MCF 10A (cell line): ENCODE measurements around the gene BANF2. TPM values are rescaled to one million over a fixed set of nuclear protein-coding genes. Genes with fewer than 3 reads are reported as not detected.

ENCODE experiments used
- BruUV-seq: library from RNA; stranded (reverse); fragments of 400-500 nt; replicated peaks from 2 replicates; lab custom pipeline; 2021; lab: Mats Ljungman, UMichigan
- CTCF ChIA-PET: fragments of 300-600 bp; sonication (Branson Sonifier 250); formaldehyde crosslinking; extraction: SDS; loops from one replicate; lab custom pipeline; 2021; ENCODE audit warnings: antibody characterized with exemption, inconsistent platforms; lab: Yijun Ruan, JAX
- POLR2A ChIA-PET: fragments of 300-600, 350-650 bp; sonication (Branson Sonifier 250); formaldehyde crosslinking; extraction: SDS; loops from one replicate; lab custom pipeline; 2020; ENCODE audit warnings: antibody characterized with exemption, inconsistent platforms; lab: Yijun Ruan, JAX
- DNase-seq: peaks from one replicate; pipeline ENCODE4 v3.0.0-alpha.2; 2018; ENCODE audit not compliant: unreplicated experiment
- H3K27ac Mint-ChIP-seq: one replicate; pipeline ENCODE4 v1.8.0; 2022; ENCODE audit warnings: mild to moderate bottlenecking, low read depth, mixed read lengths; ENCODE audit not compliant: unreplicated experiment
- H3K27me3 Mint-ChIP-seq: one replicate; pipeline ENCODE4 v1.8.0; 2022; ENCODE audit warnings: mixed read lengths; ENCODE audit not compliant: insufficient read depth, unreplicated experiment
- H3K36me3 Mint-ChIP-seq: one replicate; pipeline ENCODE4 v1.8.0; 2022; ENCODE audit warnings: mild to moderate bottlenecking, moderate library complexity, mixed read lengths; ENCODE audit not compliant: insufficient read depth, unreplicated experiment
- H3K4me1 Mint-ChIP-seq: one replicate; pipeline ENCODE4 v1.8.0; 2022; ENCODE audit warnings: mixed read lengths; ENCODE audit not compliant: insufficient read depth, unreplicated experiment
- H3K4me3 Mint-ChIP-seq: one replicate; pipeline ENCODE4 v1.8.0; 2022; ENCODE audit warnings: mild to moderate bottlenecking, moderate library complexity, mixed read lengths; ENCODE audit not compliant: unreplicated experiment
- H3K9me3 Mint-ChIP-seq: one replicate; pipeline ENCODE4 v1.8.0; 2022; ENCODE audit warnings: mixed read lengths; ENCODE audit not compliant: unreplicated experiment
- CTCF ChIP-seq: fragments of 200-600 bp; IDR thresholded peaks from one replicate; pipeline ENCODE4 v1.8.0; 2022; ENCODE audit warnings: antibody characterized with exemption, mild to moderate bottlenecking; ENCODE audit not compliant: unreplicated experiment
- intact Hi-C: fragments of 100-400 bp; cut with micrococcal nuclease; formaldehyde crosslinking; loops from 2 replicates; pipeline ENCODE4 v1.14.1; 2022
- total RNA-seq: library from RNA; stranded (reverse); gene quantifications from 2 replicates; pipeline ENCODE4 v1.2.3, GENCODE V29; 2022

The BANF2 gene
- total RNA-seq, 1 experiment from 2014 or later, result not detected

GRCh38 chr20:17782768-17783167, 83.0 kb downstream of the BANF2 start:
- no peak for TF ChIP-seq CTCF
- H3K4me3 Mint-ChIP-seq, result no peak overlapping the region
- H3K27me3 Mint-ChIP-seq, result no peaks in the 10 kb centered on the region
- no peak for DNase-seq
- intact Hi-C loops, result no loop called here
- BruUV-seq, result no TSS peak
- no peaks in the 10 kb centered on the region for H3K4me1 Mint-ChIP-seq
- H3K9me3 Mint-ChIP-seq, result no peaks in the 10 kb centered on the region
- CTCF ChIA-PET, result interaction anchor here (1.2 to 1.3 kb wide), 2 partner anchors 13 to 15 kb away, joined by 3 read pairs; no protein-coding TSS in a partner anchor
- no peak overlapping the region for H3K27ac Mint-ChIP-seq
- no peaks in the 10 kb centered on the region for H3K36me3 Mint-ChIP-seq
- POLR2A ChIA-PET, result interaction anchor here (0.7 kb wide), 1 partner anchor 784 kb away, joined by 4 read pairs; no protein-coding TSS in a partner anchor

- H3K27me3 Mint-ChIP-seq, result no peaks in the 10 kb centered on the region
- no peak overlapping the region for H3K4me3 Mint-ChIP-seq
- intact Hi-C loops, result no loop called here
- TF ChIP-seq CTCF, result no peak
- no TSS peak for BruUV-seq
- H3K4me1 Mint-ChIP-seq, result no peaks in the 10 kb centered on the region
- no peaks in the 10 kb centered on the region for H3K9me3 Mint-ChIP-seq
- ChIA-PET CTCF (interaction anchor here (0.6 to 1.3 kb wide), 5 partner anchors 12 to 114 kb away, joined by 3 read pairs; no protein-coding TSS in a partner anchor), POLR2A (interaction anchor here (0.6 kb wide), 1 partner anchor 14 kb away, joined by 5 read pairs; no protein-coding TSS in a partner anchor)
- H3K36me3 Mint-ChIP-seq, result no peaks in the 10 kb centered on the region
- no peak for DNase-seq
- no peak overlapping the region for H3K27ac Mint-ChIP-seq
These were observed 83.9 kb downstream of the BANF2 start for GRCh38 chr20:17783671-17784070.

- Mint-ChIP-seq H3K4me3 (no peak overlapping the region), H3K36me3 (no peaks in the 10 kb centered on the region), H3K9me3 (no peaks in the 10 kb centered on the region), H3K4me1 (no peaks in the 10 kb centered on the region), H3K27ac (no peak overlapping the region), H3K27me3 (no peaks in the 10 kb centered on the region)
- intact Hi-C loops, result no loop called here
- no TSS peak for BruUV-seq
- no peak for TF ChIP-seq CTCF
- ChIA-PET CTCF (interaction anchor here (0.6 to 1.1 kb wide), 4 partner anchors 90 to 281 kb away, joined by 3 to 6 read pairs (median 4); no protein-coding TSS in a partner anchor), POLR2A (interaction anchor here (0.7 kb wide), 1 partner anchor 1002 kb away, joined by 6 read pairs; no protein-coding TSS in a partner anchor)
- no peak for DNase-seq
These were observed 85.2 kb downstream of the BANF2 start for GRCh38 chr20:17785007-17785406.

Other genes with a start within 250 kb of the BANF2 start
- gene BFSP1, start 168.6 kb upstream of the BANF2 start, total RNA-seq, result 3.5 and 3.9 TPM in 2 replicates
- 217 and 280 TPM in 2 replicates for gene DSTN, start 129.9 kb upstream of the BANF2 start, total RNA-seq
- 203 and 244 TPM in 2 replicates for gene RRBP1, start 17.7 kb upstream of the BANF2 start, total RNA-seq